MM.1S (cell line): ENCODE results near the gene MACROD2.

Source experiments
- DNase-seq: peaks from one replicate; pipeline ENCODE4 v3.0.0-alpha.2; 2015
- H2AFZ ChIP-seq: fragments of 300-600 bp; sonication (generic); 2 replicates; pipeline ENCODE4 v1.6.0; 2016; ENCODE audit warnings: antibody characterized with exemption, low read length
- H3F3A ChIP-seq: fragments of 300-600 bp; sonication (generic); 2 replicates; pipeline ENCODE4 v1.6.1; 2016; ENCODE audit warnings: mild to moderate bottlenecking, antibody characterized with exemption, low read length, moderate library complexity, mixed read lengths; ENCODE audit not compliant: insufficient read depth
- H3K27ac ChIP-seq: fragments of 300-600 bp; sonication (generic); 2 replicates; pipeline ENCODE4 v1.5.1; 2016; ENCODE audit warnings: mild to moderate bottlenecking, low read length
- H3K27me3 ChIP-seq: fragments of 300-600 bp; sonication (generic); replicated peaks from 2 replicates; pipeline ENCODE4 v1.6.0; 2016; ENCODE audit warnings: low read length; ENCODE audit not compliant: insufficient read depth
- H3K36me3 ChIP-seq: fragments of 300-600 bp; sonication (generic); replicated peaks from 2 replicates; pipeline ENCODE4 v1.6.1; 2016; ENCODE audit warnings: mild to moderate bottlenecking, low read length, mixed read lengths; ENCODE audit not compliant: insufficient read depth
- H3K4me1 ChIP-seq: fragments of 300-600 bp; sonication (generic); 2 replicates; pipeline ENCODE4 v1.6.1; 2016; ENCODE audit warnings: low read length, mixed read lengths
- H3K4me2 ChIP-seq: fragments of 300-600 bp; sonication (generic); 2 replicates; pipeline ENCODE4 v1.6.0; 2016; ENCODE audit warnings: low read depth, low read length
- H3K4me3 ChIP-seq: fragments of 300-600 bp; sonication (generic); 2 replicates; pipeline ENCODE4 v1.5.1; 2016; ENCODE audit warnings: low read length, mixed read lengths
- H3K79me2 ChIP-seq: fragments of 300-600 bp; sonication (generic); 2 replicates; pipeline ENCODE4 v1.6.1; 2016; ENCODE audit warnings: mixed run types, low read length, mixed read lengths
- H3K9ac ChIP-seq: fragments of 300-600 bp; sonication (generic); 2 replicates; pipeline ENCODE4 v1.6.1; 2016; ENCODE audit warnings: low read length, mixed read lengths
- H3K9me2 ChIP-seq: fragments of 300-600 bp; sonication (generic); replicated peaks from 2 replicates; pipeline ENCODE4 v1.6.1; 2016; ENCODE audit warnings: mild to moderate bottlenecking, low read length, mixed read lengths; ENCODE audit not compliant: insufficient read depth
- H3K9me3 ChIP-seq: fragments of 300-600 bp; sonication (generic); replicated peaks from 2 replicates; pipeline ENCODE4 v1.6.1; 2016; ENCODE audit warnings: mild to moderate bottlenecking, low read length, mixed read lengths; ENCODE audit not compliant: insufficient read depth
- H4K20me1 ChIP-seq: fragments of 300-600 bp; sonication (generic); 2 replicates; pipeline ENCODE4 v1.6.1; 2016; ENCODE audit warnings: mild to moderate bottlenecking, low read length, moderate library complexity, mixed read lengths; ENCODE audit not compliant: insufficient read depth
- EZH2 ChIP-seq: fragments of 300-600 bp; sonication (generic); optimal IDR thresholded peaks from 2 replicates; pipeline ENCODE3; 2017; ENCODE audit warnings: low read depth, mild to moderate bottlenecking, antibody characterized with exemption, low read length, mixed read lengths
- EZH2phosphoT487 ChIP-seq: fragments of 300-600 bp; sonication (generic); IDR thresholded peaks from 2 replicates; pipeline ENCODE4 v1.6.1; 2018; ENCODE audit warnings: antibody characterized with exemption, low read length
- TF ChIP-seq, protein P1 (sequence below): fragments of 300-600 bp; sonication (generic); IDR thresholded peaks from 2 replicates; pipeline ENCODE4 v1.5.1; 2016; ENCODE audit warnings: antibody characterized with exemption, low read length, mixed read lengths

MACROD2 gene

GRCh38 chr20:14966808-14967207 lies 971.5 kb downstream of the MACROD2 start:
- Histone ChIP-seq H2AFZ (no peak overlapping the region), H4K20me1 (no peaks in the 10 kb centered on the region), H3K4me1 (no peaks in the 10 kb centered on the region), H3K27ac (no peak overlapping the region), H3K9me2 (no peaks in the 10 kb centered on the region), H3K36me3 (no peaks in the 10 kb centered on the region), H3K9ac (no peak overlapping the region), H3K4me2 (no peak overlapping the region), H3K79me2 (no peaks in the 10 kb centered on the region), H3K9me3 (no peaks in the 10 kb centered on the region), H3K4me3 (no peak overlapping the region), H3F3A (no peaks in the 10 kb centered on the region), H3K27me3 (no peaks in the 10 kb centered on the region)
- no peak for DNase-seq
- no peak for TF ChIP-seq EZH2phosphoT487
- TF ChIP-seq EZH2 = no peak
- TF ChIP-seq, protein P1, sequence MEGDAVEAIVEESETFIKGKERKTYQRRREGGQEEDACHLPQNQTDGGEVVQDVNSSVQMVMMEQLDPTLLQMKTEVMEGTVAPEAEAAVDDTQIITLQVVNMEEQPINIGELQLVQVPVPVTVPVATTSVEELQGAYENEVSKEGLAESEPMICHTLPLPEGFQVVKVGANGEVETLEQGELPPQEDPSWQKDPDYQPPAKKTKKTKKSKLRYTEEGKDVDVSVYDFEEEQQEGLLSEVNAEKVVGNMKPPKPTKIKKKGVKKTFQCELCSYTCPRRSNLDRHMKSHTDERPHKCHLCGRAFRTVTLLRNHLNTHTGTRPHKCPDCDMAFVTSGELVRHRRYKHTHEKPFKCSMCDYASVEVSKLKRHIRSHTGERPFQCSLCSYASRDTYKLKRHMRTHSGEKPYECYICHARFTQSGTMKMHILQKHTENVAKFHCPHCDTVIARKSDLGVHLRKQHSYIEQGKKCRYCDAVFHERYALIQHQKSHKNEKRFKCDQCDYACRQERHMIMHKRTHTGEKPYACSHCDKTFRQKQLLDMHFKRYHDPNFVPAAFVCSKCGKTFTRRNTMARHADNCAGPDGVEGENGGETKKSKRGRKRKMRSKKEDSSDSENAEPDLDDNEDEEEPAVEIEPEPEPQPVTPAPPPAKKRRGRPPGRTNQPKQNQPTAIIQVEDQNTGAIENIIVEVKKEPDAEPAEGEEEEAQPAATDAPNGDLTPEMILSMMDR = no peak

GRCh38 chr20:14972256-14972655 lies 976.9 kb downstream of the MACROD2 start:
- Histone ChIP-seq H3K4me2 (no peak overlapping the region), H3K9me2 (no peaks in the 10 kb centered on the region), H3K9me3 (no peaks in the 10 kb centered on the region), H4K20me1 (no peaks in the 10 kb centered on the region), H3K4me1 (no peaks in the 10 kb centered on the region), H3F3A (no peaks in the 10 kb centered on the region), H3K79me2 (no peaks in the 10 kb centered on the region), H2AFZ (no peak overlapping the region), H3K27ac (no peak overlapping the region), H3K27me3 (no peaks in the 10 kb centered on the region), H3K36me3 (no peaks in the 10 kb centered on the region), H3K9ac (no peak overlapping the region), H3K4me3 (no peak overlapping the region)
- no peak for TF ChIP-seq EZH2
- TF ChIP-seq, protein P1 = no peak
- no peak for TF ChIP-seq EZH2phosphoT487
- DNase-seq = no peak

GRCh38 chr20:14972690-14973089 lies 977.4 kb downstream of the MACROD2 start:
- no peaks in the 10 kb centered on the region for H3K9me3 ChIP-seq
- H3K4me3 ChIP-seq = no peak overlapping the region
- H3K27me3 ChIP-seq = no peaks in the 10 kb centered on the region
- no peaks in the 10 kb centered on the region for H4K20me1 ChIP-seq
- no peaks in the 10 kb centered on the region for H3F3A ChIP-seq
- H3K27ac ChIP-seq = no peak overlapping the region
- no peaks in the 10 kb centered on the region for H3K36me3 ChIP-seq
- H3K9ac ChIP-seq = no peak overlapping the region
- no peak for DNase-seq
- H2AFZ ChIP-seq = no peak overlapping the region
- no peaks in the 10 kb centered on the region for H3K79me2 ChIP-seq
- H3K9me2 ChIP-seq = no peaks in the 10 kb centered on the region
- H3K4me2 ChIP-seq = no peak overlapping the region
- H3K4me1 ChIP-seq = no peaks in the 10 kb centered on the region
- TF ChIP-seq EZH2 (no peak), EZH2phosphoT487 (no peak)
- TF ChIP-seq, protein P1 = no peak
